HG02588 (cell line): ENCODE measurements around the gene FXR1.
"Not testable (repeated sequence)": the region's sequence is repeated elsewhere in the genome, so short reads cannot be mapped to it uniquely, and the experiment has no call there.

Experiments
- ATAC-seq: cut with Tn5 transposase; IDR thresholded peaks from one replicate; pipeline ENCODE4 v1.9.1; 2021; ENCODE audit warnings: mild to moderate bottlenecking, moderate library complexity; ENCODE audit not compliant: unreplicated experiment

The FXR1 gene

DNA sequence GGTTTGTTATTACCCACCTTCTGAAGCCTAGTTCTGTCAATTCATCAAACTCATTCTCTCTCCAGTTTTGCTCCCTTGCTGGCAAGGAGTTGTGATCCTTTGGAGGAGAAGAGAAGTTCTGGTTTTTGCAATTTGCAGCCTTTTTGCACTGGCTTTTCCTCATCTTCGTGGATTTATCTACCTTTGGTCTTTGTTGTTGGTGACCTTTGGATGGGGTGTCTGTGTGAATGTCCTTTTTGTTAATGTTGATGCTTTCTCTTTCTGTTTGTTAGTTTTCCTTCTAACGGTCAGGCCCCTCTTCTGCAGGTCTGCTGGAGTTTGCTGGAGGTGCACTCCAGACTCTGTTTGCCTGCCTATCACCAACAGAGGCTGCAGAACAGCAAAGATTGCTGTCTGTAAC lies 91.0 kb downstream of the FXR1 start:
- ATAC-seq, result not testable (repeated sequence)

DNA sequence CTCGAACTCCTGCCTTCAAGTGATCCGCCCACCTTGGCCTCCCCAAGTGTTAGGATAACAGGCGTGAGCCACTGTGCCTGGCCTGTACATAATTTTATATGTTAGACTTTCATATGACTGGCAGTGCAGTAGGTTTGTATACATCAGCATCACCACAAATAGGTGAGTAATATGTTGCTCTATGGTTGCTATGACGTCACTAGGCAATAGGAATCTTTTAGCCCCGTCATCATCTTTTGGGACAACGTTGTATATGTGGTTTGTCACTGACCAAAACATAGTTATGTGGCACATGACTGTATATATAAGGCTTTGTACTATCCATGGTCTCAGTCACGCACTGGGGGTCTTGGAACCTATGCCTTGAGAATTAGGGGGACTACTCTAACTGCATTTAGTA lies 94.1 kb downstream of the FXR1 start:
- ATAC-seq, result no peak

GRCh38 chr3:181007262-181007661 lies 94.8 kb downstream of the FXR1 start:
- no peak for ATAC-seq

GRCh38 chr3:181008796-181009195 lies 96.3 kb downstream of the FXR1 start:
- ATAC-seq, result no peak

DNA sequence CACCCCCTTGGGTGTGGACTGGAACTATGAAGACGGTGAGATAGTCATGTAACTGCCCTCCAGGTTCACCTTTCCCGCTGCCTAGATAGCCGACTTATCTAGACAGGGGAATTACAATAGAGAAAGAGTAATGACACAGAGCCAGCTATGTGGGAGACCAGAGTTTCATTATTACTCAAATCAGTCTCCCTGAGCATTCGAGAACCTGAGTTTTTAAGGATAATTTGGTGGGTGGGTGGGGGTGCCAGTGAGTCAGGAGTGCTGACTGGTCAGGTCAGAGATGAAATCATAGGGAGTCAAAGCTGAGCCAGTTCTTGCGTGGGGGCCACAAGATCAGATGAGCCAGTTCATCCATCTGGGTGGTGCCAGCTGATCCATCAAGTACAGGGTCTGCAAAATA lies 96.8 kb downstream of the FXR1 start:
- ATAC-seq, result no peak

- ATAC-seq, result no peak
These were observed 105.2 kb downstream of the FXR1 start for GRCh38 chr3:181017690-181018089.

DNA sequence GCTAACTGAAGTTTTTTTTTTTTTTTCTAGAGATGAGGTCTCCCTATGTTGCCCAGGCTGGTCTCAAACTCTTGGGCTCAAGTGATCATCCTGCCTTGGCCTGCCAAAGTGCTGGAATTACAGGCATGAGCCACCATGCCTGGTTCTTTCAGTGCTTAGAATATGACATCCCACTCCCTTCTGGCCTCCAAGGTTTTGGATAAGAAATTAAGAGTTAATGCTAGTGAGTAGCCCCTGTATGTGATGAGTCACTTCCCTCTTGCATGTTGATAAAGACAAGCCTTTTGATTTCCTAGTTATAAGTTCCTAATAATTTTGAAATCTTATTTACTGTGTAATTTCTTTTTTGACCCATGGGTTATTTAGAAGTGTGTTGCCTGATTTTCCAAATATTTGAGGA lies 112.7 kb downstream of the FXR1 start:
- ATAC-seq, result no peak

DNA sequence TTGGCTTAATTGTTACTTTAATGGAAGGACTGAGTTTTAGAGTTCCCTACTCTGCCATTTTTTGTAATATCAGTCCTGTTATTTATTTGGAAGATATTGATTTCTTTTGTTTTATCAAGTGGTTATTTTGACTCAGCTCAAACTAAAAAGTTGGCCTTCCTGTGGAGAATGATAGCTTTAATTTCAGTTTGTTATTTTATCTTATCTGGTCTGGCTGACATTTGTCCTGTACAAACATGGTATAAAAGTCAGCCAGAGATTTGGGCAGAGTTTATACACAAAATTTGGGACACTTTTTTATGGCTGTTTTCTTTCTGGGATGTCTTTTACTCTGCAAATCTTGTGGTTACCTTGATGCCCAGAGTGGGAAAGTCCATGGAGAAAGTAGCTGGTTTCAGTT lies 118.5 kb downstream of the FXR1 start:
- no peak for ATAC-seq
